Measurements from ENCODE around the gene FAM3C. TPM values are rescaled to one million over a fixed set of nuclear protein-coding genes. Genes with fewer than 3 reads are reported as not detected.

Gene FAM3C
- total and polyA plus RNA-seq, 2 of the 8 experiments (the other 6 are each of a cell fraction or from before 2014, with no cell fraction given): 27.0 to 77.7 TPM

DNA sequence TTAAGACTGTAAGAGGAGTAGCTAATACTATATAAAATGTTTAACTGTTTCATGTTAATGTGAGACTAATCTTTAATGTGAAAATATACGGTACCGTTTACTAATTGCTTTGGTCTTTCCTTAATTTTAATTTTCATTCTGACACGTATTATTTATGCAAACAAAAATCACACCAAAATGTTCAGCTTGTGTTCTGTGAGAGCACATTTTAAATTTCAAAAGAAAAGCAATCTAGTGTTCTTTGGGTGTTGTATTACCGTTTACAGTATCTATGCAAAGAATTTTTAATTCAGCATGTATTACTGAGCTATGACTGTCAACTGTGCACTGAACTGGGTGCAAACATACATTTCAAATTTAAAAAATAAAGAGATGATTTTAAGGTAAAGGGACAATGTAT is 65.1 kb downstream of the FAM3C start:
- H3K56ac ChIP-seq (replicated peaks; ENCODE audit: insufficient read length, low read depth, low read length): no peak overlapping the region
- no peaks in the 10 kb centered on the region for H3K36me3 ChIP-seq (ENCODE audit: control insufficient read depth in 2 of 4, insufficient read depth in 4 of 4, low read length in 3 of 4)
- no peak overlapping the region for H2BK20ac ChIP-seq (ENCODE audit: low read length)
- no peak overlapping the region for H2BK120ac ChIP-seq (replicated peaks; ENCODE audit: low read depth, low read length)
- H3K79me1 ChIP-seq (ENCODE audit: low read depth, low read length): no peaks in the 10 kb centered on the region
- no peaks in the 10 kb centered on the region for H4K20me1 ChIP-seq (replicated peaks in 1 of 2; ENCODE audit: control insufficient read depth in 1 of 2, insufficient read depth in 2 of 2, low read length in 2 of 2)
- H4K8ac ChIP-seq (ENCODE audit: extremely low read depth, insufficient read depth, low read length): no peak overlapping the region
- H3K23me2 ChIP-seq (ENCODE audit: low read depth, low read length): peaks cover 16% of the 10 kb centered on the region
- ChIA-PET CTCF (ENCODE audit: partially characterized antibody) (interaction anchor here (1.4 to 2.2 kb wide), 2 partner anchors 67 to 663 kb away, joined by 7 read pairs; no protein-coding TSS in a partner anchor), POLR2A (ENCODE audit: partially characterized antibody) (no interaction called here)
- 73% methylated on average over 4 of the region's 4 CpGs; no CpG with 5 or more reads in 1 of the 2 experiments for WGBS, 2 experiments (ENCODE audit: extremely low coverage in 1 of 2, insufficient coverage in 1 of 2, insufficient read length in 1 of 2, insufficient replicate concordance in 2 of 2, low coverage in 1 of 2, low lambda C conversion rate in 2 of 2, missing lambda C conversion rate in 1 of 2)
- H3K79me2 ChIP-seq (ENCODE audit: control insufficient read depth in 1 of 2, insufficient read depth in 2 of 2, low read length in 2 of 2): no peaks in the 10 kb centered on the region
- no peak overlapping the region for H3K23ac ChIP-seq (ENCODE audit: insufficient read length)
- FAIRE-seq (no peak), DNase-seq (ENCODE audit: low read depth in 1 of 2, low spot score in 2 of 2) (no peak)
- no peak overlapping the region for H2AFZ ChIP-seq (ENCODE audit: low read length)
- H3K9ac ChIP-seq (replicated peaks in 1 of 4; ENCODE audit: extremely low read depth in 1 of 4, low read depth in 3 of 4, low read length in 3 of 4): no peak overlapping the region
- peak overlapping the region in 1 of 2 experiments; percentile 87; a peak in 2 of 4 replicates for H3K4me2 ChIP-seq (ENCODE audit: insufficient read depth in 1 of 2, low read depth in 2 of 2, low read length in 2 of 2)
- H3K27ac ChIP-seq (ENCODE audit: low read depth, low read length): no peak overlapping the region
- H2BK12ac ChIP-seq (ENCODE audit: low read depth, low read length): no peak overlapping the region
- H2BK5ac ChIP-seq (ENCODE audit: low read depth, low read length): no peak overlapping the region
- H2AK5ac ChIP-seq (ENCODE audit: low read depth, low read length): no peak overlapping the region
- no peak overlapping the region for H4K91ac ChIP-seq (replicated peaks; ENCODE audit: insufficient read length, low read length)
- peaks cover 0 to 5% (median under 1%) of the 10 kb centered on the region in 4 experiments; a peak in 2 of 7 replicates for H3K4me1 ChIP-seq (replicated peaks in 1 of 4; ENCODE audit: control insufficient read depth in 3 of 4, insufficient read depth in 4 of 4, low read length in 3 of 4)
- H4K5ac ChIP-seq (ENCODE audit: insufficient read length, low read depth, low read length): no peak overlapping the region
- H3K27me3 ChIP-seq (replicated peaks in 1 of 4; ENCODE audit: control insufficient read depth in 3 of 4, extremely low read depth in 1 of 4, insufficient read depth in 3 of 4, low read length in 3 of 4): peaks cover 1 to 38% (median 19%) of the 10 kb centered on the region in 4 experiments; a peak in 6 of 7 replicates
- no peak overlapping the region for H3K4ac ChIP-seq (replicated peaks; ENCODE audit: insufficient read length, low read depth, low read length)
- no peaks in the 10 kb centered on the region for H3K9me3 ChIP-seq (ENCODE audit: insufficient read depth in 2 of 2, low read depth in 1 of 2, low read length in 1 of 2)
- H3K18ac ChIP-seq (ENCODE audit: extremely low read depth, low read length): no peak overlapping the region
- peak overlapping the region in 1 of 4 experiments; percentile 71; a peak in 2 of 8 replicates for H3K4me3 ChIP-seq (ENCODE audit: extremely low read depth in 1 of 4, insufficient read depth in 2 of 4, low read depth in 3 of 4, low read length in 4 of 4)
- no peak overlapping the region for H2BK15ac ChIP-seq (ENCODE audit: low read length)
- no peak overlapping the region for H3K14ac ChIP-seq (ENCODE audit: insufficient read length)
- TF ChIP-seq SP2 (IDR thresholded peaks at IDR 0.05; ENCODE audit: low read length): no peak
- no peak for TF ChIP-seq RBBP5 (IDR thresholded peaks at IDR 0.05; ENCODE audit: borderline replicate concordance, low read depth, low read length)
- TF ChIP-seq BCL11A (IDR thresholded peaks at IDR 0.05; ENCODE audit: low read depth in 2 of 2, low read length in 2 of 2): no peak
- TF ChIP-seq PHF8 (conservative IDR thresholded peaks at IDR 0.05; ENCODE audit: low read depth, low read length): no peak
- TF ChIP-seq KDM1A (IDR thresholded peaks at IDR 0.05; ENCODE audit: borderline replicate concordance, low read length): no peak
